NCI-H2029 treated with DMSO at 0.1 percent for 48 hours (cell line): ENCODE data around the gene SIRT2.
"Not testable (repeated sequence)": the region's sequence is repeated elsewhere in the genome, so short reads cannot be mapped to it uniquely, and the experiment has no call there.

Experiments
- DNase-seq: peaks from one replicate; lab custom pipeline; 2025; lab: John Stamatoyannopoulos, UW

The SIRT2 gene

DNA sequence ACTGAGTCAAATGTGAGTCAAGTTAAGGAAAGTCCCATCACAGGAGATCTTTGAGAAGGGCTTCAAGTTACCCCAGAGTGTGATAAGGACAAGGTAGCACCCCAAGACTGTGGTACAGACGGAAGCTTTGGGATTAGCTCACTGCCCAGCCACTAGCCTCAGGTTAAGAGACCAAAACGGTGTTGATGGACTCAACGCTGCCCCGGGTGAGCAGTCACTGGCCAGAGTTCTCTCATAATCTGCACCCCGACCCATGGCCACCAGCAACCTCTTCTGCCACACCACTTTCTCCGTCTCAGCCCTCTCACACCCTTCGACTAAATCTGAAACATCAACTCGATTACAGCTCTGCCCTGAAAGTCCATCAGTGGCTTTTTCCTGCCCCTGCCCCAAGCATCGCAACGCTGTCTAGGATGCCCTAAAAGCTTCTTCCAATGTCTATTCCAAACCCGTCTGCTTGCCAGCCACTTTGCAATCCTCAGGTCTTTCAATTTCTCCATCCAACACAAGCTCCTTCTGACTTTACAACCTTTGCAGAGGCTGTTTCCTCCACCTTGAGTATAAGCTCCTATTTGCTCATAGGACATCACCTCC is 55.2 kb downstream of the SIRT2 start:
- DNase-seq, result no peak

DNA sequence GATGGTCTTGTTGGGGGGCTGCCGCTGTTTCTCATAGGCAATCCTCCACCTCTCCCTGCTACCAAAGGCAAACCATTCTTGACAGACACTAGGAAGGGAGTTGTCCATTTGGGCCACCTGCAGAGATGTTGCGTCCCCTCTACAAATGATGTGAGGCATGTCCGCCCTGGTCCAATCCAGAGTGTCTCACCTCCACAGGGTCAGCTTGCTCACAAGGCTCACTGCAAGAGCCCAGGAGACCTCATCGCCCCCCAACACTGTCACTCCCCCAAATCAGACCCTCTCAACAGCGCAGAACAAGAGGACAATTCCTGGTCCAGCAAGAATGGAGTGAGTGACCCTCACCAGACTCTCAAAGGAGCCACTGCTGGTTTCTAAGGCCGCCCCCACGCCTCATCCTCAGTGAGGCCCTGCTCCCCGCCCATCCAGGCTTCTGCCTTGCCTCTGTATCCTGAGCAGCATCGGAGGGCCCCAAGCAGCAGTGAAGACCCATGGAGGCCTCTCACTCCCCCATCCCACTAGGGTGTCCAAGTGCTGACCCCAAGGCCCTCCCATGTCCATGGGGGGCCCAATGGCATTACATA is 56.2 kb downstream of the SIRT2 start:
- DNase-seq, result no peak

DNA sequence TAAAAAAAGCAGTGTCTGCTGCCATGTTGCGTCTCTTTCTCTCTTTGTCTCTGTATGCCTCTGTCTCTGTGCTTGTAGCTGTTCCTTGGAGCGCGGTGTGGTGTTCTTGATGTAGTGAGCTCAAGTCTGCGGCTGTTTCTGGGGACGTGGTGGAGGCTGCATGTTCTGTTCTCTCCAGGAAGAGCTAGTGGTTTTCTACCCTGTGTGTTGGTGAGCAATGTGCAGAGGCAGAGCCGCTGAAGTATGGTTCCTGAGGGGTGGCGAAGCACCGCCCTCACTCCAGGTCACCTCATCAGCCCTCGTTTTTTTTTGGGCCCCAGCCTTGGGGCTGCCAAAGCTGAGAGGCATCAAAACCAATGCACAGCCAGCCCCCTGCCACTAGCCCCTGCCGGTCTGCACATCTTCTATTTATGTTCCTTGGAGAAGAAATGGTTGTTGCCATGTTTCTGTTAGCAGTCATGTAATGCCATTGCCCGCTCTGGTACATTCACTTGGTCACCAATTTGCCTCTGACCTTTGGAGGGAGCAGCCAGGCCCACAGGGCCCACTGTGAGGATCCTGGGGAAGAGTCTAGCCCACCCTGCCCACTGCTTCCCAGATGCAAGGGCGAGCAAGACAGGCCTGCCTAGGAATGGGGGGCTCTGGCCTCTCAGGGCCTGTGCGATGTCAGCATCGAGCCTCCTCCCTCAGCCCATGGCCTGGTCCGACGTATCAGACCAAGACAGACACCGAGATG is 56.8 kb downstream of the SIRT2 start:
- DNase-seq, result no peak

DNA sequence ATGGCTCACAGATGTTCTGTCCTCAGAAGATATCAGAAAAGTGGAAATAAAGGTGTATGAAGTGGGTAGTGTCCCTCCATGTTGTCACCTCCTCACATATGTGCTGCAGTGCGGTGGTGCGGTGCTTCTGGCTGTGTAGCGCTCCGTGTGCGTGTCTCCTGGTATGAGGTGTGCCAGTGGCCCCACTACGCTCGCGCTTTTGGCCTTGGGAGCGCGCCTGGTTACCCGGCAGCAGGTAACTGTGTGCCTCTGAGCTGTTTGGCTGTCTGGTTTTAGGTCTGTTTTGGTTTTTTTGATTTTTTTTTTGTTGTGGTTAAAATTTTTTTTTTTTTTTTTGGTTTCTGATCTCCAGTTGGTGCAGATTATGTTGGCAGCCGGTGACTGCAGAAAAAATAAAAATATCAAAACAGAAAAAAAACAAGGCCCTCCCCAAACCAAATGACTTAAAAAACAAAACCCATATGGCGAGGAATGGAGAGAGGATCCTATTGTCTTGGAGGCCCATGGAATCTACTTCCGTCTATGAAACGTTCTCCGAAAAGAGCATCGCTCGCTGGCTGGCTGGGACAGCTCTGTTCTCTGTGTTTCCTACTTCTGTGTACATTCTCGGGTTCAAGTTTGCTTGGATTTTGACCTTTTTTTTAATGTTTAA is 57.5 kb downstream of the SIRT2 start:
- DNase-seq, result no peak

DNA sequence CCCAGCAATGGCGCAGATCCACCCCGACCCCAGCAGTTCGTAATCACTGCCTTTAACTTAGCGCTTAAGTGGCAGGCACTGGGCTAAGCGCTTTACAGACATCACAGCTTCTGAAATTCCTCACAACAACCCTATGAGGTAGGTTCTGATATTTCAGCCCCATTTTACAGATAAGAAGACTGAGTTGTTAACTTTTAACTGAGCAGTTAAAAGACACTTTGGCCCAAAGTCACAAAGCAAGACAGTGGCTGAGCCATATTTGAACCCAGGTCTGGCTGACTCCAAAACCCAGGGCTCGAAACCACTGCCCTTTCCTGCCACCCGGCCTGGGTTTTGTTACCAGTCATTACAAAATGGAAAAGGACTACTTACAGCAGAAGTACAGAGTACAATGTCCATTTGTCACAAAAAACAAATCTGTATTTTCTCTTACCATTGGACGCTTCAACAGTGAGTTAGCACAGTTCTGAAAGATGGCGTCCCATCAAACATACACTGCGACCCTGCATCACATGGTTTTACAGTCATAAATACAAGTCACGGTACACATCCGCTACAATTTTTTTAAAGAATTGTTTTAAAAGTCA is 58.1 kb downstream of the SIRT2 start:
- no peak for DNase-seq

DNA sequence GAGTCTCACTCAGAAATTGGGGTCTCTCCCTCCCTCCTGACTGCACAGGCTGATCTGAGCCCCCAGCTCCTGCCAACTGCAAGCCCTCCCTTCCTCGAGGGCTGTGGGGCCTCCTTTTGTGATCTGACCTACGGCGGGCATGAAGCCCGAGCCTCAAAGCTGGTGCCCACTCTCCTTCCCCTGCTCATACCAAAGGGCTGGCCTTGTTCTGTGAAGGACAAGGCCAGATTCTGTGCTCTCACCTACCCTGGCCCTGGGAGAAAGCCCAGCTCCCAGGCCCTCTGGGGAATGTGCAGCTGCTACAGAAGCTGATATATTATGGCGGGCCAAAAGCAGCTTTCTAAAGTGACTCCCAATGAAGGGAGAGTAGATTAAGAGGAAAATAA is 58.8 kb downstream of the SIRT2 start:
- no peak for DNase-seq

DNA sequence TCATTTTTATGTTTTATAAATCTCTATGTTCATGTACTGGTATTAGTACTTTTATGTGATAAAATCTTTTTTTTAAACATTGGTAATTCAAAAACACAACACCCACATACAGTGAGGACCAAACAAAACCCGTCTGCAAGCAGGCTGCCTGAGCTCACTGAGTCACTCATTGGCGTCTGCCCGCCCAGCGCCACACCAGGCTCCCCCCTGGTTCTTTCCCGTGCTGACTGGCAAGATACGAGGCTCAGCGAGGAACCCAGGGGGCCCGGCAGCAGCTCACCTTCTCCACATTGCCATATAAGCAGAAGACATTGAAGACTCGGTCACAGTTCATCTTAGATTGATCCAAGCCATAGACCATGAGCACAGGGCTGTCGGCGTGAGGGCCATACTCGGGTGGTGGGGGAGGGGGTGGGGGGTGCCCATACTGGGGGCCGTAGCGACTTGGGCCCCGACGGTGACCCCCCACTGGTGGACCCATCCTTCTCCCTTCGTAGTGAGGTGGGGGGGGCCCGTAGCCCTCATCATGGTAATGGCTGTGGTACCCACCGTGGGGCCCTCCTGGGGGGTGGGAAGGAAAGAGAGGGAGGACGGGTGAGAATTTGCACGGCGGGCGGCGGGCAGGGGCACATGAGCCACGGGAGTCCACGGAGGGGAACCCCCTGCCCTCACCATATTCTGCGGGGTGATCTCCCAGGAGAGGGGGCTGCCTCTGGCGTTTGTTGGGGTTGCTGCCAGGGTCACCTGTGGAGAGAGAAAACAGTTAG is 59.4 kb downstream of the SIRT2 start:
- no peak for DNase-seq

DNA sequence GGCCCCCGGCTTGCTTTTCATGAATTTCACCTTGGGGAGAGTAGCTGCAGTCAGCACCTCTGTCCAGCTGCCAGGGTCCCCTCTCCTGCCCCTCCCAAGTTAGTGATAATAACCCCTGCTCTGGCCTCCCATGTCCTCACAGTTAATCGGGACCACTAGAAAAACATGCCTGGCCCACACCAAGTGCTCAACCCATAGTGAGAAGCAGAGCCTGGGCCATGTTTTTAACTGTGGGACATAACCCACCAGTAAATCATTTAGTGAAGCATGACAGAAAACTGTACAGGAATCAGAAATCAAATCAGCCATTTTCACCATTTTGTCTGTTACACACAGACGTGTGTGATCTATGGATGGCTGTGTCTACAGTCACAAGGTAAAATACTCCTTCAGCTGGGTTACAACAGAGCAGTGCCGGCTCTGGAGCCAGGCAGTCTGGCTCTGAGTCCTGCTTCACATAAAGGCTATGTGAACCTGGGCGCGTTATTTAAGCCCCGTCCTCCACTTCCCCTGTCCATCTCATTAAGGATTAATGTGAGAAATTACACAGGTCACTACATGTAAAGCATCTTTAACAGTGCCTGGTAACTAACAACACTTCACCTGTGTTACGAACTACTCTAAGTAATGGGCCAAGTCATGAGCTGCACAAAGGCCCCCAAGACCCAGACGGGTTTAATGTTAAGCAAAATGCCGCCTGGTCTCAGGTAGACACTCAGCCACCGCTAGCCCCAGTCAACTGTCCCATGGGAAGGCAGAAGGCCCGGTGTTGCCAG is 60.2 kb downstream of the SIRT2 start:
- DNase-seq, result no peak

DNA sequence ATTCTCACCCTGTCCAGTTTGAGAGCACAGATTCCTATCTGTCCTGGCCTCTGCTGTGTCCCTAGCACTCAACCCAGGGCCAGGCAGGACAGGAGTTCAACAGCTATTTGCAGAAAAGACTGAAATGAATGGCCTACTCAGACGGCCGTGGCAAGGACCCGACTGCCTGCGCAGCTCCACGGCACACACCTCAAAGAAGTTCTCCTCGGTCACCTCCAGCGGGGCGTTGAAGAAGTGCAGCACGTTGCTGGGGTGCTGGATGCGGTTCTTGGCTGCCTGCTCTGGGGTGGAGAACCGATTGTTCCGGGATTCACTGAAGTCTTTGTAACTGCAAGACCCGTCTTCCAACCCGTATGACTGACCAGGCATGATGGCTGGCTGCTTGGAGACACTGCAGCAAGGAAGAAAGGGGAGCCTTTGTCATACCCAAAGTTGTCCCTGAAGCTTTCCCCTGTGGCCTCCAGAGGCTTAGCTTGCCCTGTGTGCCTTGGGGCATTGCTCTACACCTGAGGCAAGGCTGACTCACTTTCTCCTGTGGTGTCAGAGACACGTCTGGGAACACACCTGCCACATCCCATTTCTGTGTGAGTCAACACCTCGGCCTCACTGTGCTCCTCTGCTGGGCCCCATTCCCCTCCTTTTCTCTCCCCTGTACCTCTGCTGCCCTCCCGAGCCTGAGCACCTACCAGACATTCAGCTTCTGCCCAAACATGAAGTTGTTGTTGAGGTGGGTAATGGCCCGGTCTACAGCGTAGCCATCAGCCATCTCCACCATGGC is 61.0 kb downstream of the SIRT2 start:
- no peak for DNase-seq

DNA sequence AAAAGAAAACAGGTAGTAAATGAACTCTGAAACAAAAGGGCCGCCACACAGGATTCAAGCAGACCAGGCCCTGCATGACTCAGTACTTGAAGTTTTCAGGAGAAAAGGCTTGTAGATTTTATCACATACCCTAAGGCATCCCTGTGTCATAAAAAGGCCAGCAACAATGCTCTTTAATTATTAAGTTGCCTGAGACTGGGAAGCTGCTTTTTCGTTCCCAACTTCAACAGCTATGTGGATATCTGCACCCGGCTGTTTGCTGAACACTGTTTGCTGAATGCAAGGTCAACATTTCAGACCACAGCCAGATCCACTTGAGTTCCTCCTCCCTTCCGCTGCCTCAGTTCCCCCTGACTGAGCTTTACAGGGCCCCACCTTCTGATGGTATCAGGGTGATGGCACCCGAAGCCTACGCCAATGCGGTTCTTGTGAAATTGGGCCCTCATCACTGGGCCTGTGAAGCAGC is 61.7 kb downstream of the SIRT2 start:
- no peak for DNase-seq

DNA sequence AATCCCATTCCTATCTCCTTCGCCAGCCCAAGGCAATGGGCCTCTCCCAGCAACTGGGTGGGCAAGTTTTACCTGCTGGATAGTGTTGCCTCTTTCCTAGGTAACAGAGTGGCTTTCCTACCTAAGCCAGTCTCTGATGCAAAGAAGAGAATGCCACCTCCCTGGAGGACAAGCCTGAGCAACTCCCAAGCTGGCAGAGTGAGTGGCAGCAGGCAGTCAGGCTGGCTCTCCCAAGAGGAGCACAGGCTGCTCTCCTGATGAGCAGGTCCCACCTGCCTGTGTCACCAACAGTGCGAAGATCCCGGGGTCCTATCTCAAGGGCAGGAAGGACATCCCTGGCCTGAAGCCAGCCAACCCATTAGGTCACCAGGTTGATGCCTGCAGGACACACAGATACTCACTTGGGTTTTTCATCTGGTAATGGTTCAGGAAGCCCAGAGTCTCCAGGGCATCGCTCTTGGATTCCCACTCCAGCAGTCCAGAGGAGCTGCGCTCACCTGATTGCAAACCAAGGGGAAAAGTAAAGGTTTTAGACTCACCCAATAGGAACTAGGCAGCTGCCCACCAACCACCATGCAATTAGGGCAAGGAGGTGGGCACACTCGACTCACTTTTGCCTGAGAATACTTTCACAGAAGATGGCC is 62.3 kb downstream of the SIRT2 start:
- DNase-seq, result no peak

DNA sequence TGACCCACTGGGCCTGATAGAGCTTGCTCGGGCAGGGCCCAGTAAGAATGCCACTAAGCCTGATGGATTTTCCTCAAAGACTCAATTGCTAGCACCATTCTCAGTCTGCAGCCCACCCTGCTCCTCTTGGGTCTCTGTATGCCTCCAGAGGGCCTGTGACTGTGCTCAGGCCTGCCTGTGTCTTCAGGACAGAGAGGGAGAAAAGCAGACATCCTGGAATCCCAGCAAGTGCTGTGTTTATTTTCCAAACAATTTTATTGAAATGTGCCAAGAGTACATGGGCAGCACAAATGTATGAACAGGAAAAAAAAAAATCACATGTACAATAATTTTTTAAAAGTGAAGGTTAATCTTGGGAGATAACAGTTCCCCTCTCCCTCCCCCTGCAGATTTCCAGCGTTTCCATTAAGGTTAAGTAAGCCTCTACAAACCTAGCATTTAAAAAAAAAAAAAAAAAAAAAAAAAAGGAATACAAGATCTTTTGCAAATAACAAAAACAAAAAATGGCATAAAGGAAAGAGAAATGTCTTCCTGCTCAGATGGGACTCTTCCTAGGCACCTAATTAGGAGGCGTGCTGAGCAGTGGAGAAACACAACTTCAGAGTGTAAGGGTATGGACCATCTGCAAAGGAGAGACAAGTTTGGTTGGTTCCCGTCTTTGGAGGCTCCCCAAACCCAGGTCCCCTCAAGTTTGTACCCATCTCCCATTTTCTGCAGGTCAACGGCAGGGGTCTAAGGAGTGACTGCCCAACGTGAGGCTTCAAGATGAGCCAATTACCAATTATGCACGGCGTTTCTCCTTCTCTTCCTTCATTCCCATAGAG is 63.0 kb downstream of the SIRT2 start:
- DNase-seq, result no peak

DNA sequence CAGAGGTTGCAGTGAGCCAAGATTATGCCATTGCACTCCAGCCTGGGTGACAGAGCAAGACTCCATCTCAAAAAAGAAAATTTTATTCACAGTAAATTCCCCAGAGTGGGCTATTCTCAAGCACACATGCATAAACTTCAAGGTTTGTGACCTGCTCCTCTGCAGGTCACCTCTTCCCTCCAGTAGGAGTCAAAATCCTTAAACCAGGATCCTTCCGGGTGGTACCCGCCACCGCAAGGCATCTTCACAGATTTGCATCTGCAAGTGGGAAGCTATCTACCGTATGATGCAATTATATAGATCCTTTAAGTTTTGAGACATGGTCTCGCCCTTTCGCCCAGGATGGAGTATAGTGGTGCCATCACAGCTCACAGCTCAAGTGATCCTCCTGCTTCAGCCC is 64.8 kb downstream of the SIRT2 start:
- DNase-seq, result no peak

DNA sequence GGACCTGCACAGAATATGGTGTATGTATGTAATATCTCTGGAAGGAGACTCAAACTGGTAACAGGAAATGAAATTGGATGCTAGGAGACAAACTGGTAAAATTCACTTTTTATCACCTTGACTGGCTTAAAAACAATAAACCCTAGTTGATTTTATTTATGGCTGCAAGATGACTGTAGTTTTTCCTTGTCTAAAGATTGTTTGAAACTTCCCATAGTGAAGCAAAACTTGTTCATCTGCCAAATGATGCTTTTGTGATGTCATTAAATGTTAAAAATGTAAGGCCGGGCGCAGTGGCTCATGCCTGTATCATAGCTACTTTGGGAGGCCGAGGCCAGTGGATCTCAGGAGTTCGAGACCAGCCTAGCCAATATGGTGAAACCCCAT is 65.3 kb downstream of the SIRT2 start:
- no peak for DNase-seq

DNA sequence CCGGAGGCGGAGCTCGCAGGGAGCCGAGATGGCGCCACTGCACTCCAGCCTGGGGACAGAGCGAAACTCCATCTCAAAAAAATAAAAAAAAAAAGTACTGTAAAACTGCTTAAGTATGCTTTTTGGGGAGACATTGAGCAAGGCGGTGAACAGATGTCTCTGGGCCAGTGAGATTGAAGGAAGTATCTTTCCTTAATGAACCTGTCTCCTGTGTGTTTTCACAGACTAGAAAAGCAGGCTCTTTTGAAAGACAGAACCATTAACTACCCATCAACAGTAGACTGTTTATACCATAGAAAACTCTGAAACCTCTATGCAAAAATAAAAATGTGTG is 66.4 kb downstream of the SIRT2 start:
- no peak for DNase-seq

DNA sequence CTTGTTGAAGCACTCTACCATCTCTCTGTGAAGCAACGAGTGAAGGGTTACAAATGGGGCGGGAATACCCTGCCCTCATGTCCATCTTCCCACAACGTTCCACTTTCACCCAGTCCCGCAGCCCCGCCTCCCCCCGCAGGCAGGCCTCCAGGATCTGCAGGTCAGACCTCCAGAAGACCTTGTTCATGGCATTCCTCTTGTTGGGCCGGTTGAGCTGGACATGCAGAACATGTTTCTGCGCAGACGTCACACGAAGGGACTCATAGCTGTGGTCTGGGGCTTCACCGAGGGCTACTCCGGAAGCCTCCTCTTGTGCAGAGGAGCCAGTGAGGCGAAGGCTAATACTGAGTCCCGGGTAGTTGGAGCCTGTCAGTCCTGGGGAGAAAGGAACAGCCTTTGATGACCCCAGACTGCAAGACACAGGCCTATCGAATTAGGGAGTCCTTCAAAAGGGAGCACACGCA is 68.2 kb downstream of the SIRT2 start:
- peak; percentile 42 for DNase-seq

DNA sequence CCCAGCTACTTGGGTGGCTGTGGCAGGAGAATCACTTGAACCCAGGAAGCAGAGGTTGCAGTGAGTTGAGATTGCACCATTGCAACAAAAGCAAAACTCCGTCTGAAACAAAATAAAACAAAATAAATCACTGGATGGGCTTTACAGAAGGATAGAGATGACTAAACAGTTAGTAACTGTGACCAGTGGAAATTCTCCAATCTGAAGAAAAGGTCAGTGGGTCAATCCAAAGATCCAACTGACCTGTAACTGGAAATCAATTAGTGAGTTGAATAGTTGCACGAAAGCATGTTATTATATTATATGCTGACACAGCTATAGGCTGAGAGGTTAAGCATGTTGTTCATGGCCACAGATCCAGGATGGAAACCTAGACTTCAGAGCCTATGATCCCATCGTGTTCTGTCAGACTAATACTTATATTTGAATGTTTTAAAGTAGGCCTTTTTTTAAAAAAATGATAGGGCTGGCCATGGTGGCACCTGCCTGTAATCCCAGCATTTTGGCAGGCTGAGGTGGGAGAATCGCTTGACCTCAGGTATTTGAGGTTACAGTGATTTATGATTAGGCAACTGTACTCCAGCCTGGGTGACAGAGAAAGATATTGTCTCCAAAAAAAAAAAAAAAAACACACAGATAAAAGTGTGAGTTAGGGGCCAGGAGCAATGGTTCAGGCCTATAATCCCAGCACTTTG is 69.2 kb downstream of the SIRT2 start:
- no peak for DNase-seq

DNA sequence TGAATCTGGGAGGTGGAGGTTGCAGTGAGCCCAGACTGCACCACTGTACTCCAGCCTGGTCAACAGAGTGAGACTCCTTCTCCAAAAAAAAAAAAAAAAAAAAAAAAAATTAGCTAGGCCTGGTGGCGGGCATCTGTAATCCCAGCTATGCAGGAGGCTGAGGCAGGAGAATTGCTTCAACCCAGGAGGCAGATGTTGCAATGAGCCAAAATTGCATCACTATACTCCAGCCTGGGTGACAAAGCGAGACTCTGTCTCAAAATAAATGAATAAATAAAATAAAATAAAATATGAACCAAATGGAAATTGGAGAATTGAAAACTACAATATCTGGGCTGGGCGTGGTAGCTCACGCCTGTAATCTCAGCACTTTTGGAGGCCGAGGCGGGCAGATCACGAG is 70.2 kb downstream of the SIRT2 start:
- DNase-seq, result not testable (repeated sequence)
